PC-3 (cell line): ENCODE results near the gene KCNG3.

Experiments used
- CTCF ChIP-seq: fragments of 300-600 bp; sonication (generic); conservative IDR thresholded peaks from 2 replicates; pipeline ENCODE4 v1.5.1; 2017; ENCODE audit warnings: antibody characterized with exemption, low read depth, mild to moderate bottlenecking, low read length
- EZH2 ChIP-seq: fragments of 300-600 bp; sonication (generic); IDR thresholded peaks from one replicate; pipeline ENCODE4 v1.6.1; 2017; ENCODE audit warnings: antibody characterized with exemption, mild to moderate bottlenecking, low read length; ENCODE audit not compliant: unreplicated experiment
- EZH2phosphoT487 ChIP-seq: fragments of 300-600 bp; sonication (generic); IDR thresholded peaks from 2 replicates; pipeline ENCODE4 v1.6.1; 2018; ENCODE audit warnings: mild to moderate bottlenecking, antibody characterized with exemption, low read length, borderline replicate concordance

DNA sequence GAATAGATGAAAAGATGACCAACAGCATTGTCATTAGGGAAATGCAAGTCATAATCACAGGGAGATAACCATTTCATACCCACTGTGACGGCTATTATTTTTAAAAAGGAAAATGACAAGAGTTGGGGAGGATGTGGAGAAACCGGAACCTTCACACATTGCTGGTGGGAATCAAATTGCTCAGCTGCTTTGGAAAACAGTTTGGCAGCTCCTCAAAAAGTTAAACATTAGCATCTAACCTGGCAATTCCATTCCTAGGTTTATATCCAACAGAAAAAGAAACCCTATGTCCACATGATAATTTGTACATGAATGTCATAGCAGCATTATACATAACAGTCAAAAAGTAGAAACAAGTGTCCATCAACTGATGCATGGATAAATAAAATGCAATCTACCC lies 58.2 kb downstream of the KCNG3 start:
- TF ChIP-seq EZH2 = no peak
- TF ChIP-seq CTCF = no peak
- TF ChIP-seq EZH2phosphoT487 = no peak
